Mammary epithelial cell (primary cell): ENCODE results near the gene THBD.

Experiments
- CTCF ChIP-seq, 2 donors: IDR thresholded peaks in 1 of 2; conservative IDR thresholded peaks in 1 of 2; 2 replicates each; pipeline ENCODE4 v1.5.1; 2011 to 2012; ENCODE audit warnings: inconsistent platforms in 2 of 2, low read length in 2 of 2, mild to moderate bottlenecking in 2 of 2, control low read depth in 1 of 2, low read depth in 1 of 2; ENCODE audit not compliant: insufficient read depth in 1 of 2; ENCODE audit errors: extremely low read depth in 1 of 2
- EZH2 ChIP-seq: IDR thresholded peaks from 2 replicates; pipeline ENCODE4 v1.6.1; 2012; ENCODE audit warnings: low read length, inconsistent platforms, borderline replicate concordance

- TF ChIP-seq CTCF (conservative IDR thresholded peaks at IDR 0.05 in 1 of 2, IDR thresholded peaks at IDR 0.05 in 1 of 2; ENCODE audit: extremely low read depth in 1 of 2, insufficient read depth in 1 of 2, low read depth in 1 of 2, low read length in 2 of 2) (peak; percentile 30 to 68), EZH2 (no peak)
Observed at GRCh38 chr20:23048283-23049200, 930 bp downstream of the THBD start.
